Left ventricle myocardium inferior (tissue), 1 donor: ENCODE data around the gene RERE. TPM values are rescaled to one million over a fixed set of nuclear protein-coding genes. Genes with fewer than 3 reads are reported as not detected.
A peak's percentile ranks its signal among the peaks of the same experiment; 100 is the strongest.

Source experiments
- DNase-seq: peaks from one replicate; pipeline ENCODE4 v3.0.0-alpha.2; 2020
- H3K27ac ChIP-seq: fragments of 200-600 bp; replicated peaks from 2 replicates; pipeline ENCODE4 v1.8.0; 2021
- H3K27me3 ChIP-seq: fragments of 200-600 bp; 2 replicates; pipeline ENCODE4 v1.8.0; 2021; ENCODE audit warnings: low read depth
- H3K36me3 ChIP-seq: fragments of 200-600 bp; 2 replicates; pipeline ENCODE4 v1.8.0; 2021
- H3K4me1 ChIP-seq: fragments of 200-600 bp; 2 replicates; pipeline ENCODE4 v1.8.0; 2021
- H3K4me3 ChIP-seq: fragments of 200-600 bp; 2 replicates; pipeline ENCODE4 v1.8.0; 2021; ENCODE audit warnings: mild to moderate bottlenecking, moderate library complexity
- H3K9me3 ChIP-seq: fragments of 200-600 bp; replicated peaks from 2 replicates; pipeline ENCODE4 v1.8.0; 2021
- CTCF ChIP-seq: fragments of 200-600 bp; IDR thresholded peaks from 2 replicates; pipeline ENCODE4 v1.8.0; 2021; ENCODE audit warnings: antibody characterized with exemption, mild to moderate bottlenecking, borderline replicate concordance
- intact Hi-C: fragments of 100-400 bp; cut with micrococcal nuclease; formaldehyde crosslinking; loops from one replicate; pipeline ENCODE4 v1.11.0; 2022
- long read RNA-seq: library from polyadenylated mRNA; unstranded; transcript quantifications from one replicate; pipeline ENCODE4 v2.0.0, GENCODE V29; 2021
- total RNA-seq: library from RNA; stranded (reverse); fragmentation: NEBNext Ultra II Directional; extraction: Animal tissue kit (Norgen Biotek cat#: 25700); gene quantifications from one replicate; pipeline ENCODE4 v1.2.1, GENCODE V29; 2021
- donor health status: DM: no; HTN: yes; CAD: no; lungs with severe emphysema.

Gene RERE
- 141 TPM for total RNA-seq
- long read RNA-seq, partial matches to known transcripts, result 84 of 112 reads
- long read RNA-seq, other reads (novel, unspliced or antisense), result 28 of 112 reads

GRCh38 chr1:8817412-8818324 is at the start of gene RERE:
TSS of gene RERE (minus strand) at chr1:8817640.
- intact Hi-C loops, result no loop called here
- H3K4me1 ChIP-seq, result peaks cover 68% of the 10 kb centered on the region

GRCh38 chr1:8866792-8867415 is 49.5 kb upstream of the RERE start:
- TF ChIP-seq CTCF, result no peak
- Histone ChIP-seq H3K4me3 (no peak overlapping the region), H3K36me3 (peaks cover 100% of the 10 kb centered on the region), H3K27me3 (no peaks in the 10 kb centered on the region), H3K9me3 (no peaks in the 10 kb centered on the region), H3K4me1 (peaks cover 4% of the 10 kb centered on the region), H3K27ac (no peak overlapping the region)
- DNase-seq, result no peak
- intact Hi-C loops, result no loop called here

More at GRCh38 chr1:8817412-8818324, at the start of gene RERE:
- H3K4me3 ChIP-seq, result peak within 1 kb of the TSS; percentile 96
- TF ChIP-seq CTCF, result peak; percentile 30
- H3K27me3 ChIP-seq, result no peaks in the 10 kb centered on the region
- H3K27ac ChIP-seq, result peak within 1 kb of the TSS; percentile 98
- H3K9me3 ChIP-seq, result no peaks in the 10 kb centered on the region
- DNase-seq, result peak; percentile 94
- no peaks in the 10 kb centered on the region for H3K36me3 ChIP-seq

GRCh38 chr1:8866173-8866791 is 48.8 kb upstream of the RERE start:
- H3K27ac ChIP-seq, result no peak overlapping the region
- H3K4me1 ChIP-seq, result no peaks in the 10 kb centered on the region
- intact Hi-C loops, result no loop called here
- TF ChIP-seq CTCF, result no peak
- H3K27me3 ChIP-seq, result no peaks in the 10 kb centered on the region
- H3K9me3 ChIP-seq, result no peaks in the 10 kb centered on the region
- no peak for DNase-seq
- H3K4me3 ChIP-seq, result no peak overlapping the region
- peaks cover 100% of the 10 kb centered on the region for H3K36me3 ChIP-seq

GRCh38 chr1:8864713-8865344 is 47.4 kb upstream of the RERE start:
- no peak overlapping the region for H3K4me3 ChIP-seq
- no peak for DNase-seq
- peaks cover 100% of the 10 kb centered on the region for H3K36me3 ChIP-seq
- no peak for TF ChIP-seq CTCF
- H3K9me3 ChIP-seq, result no peaks in the 10 kb centered on the region
- peaks cover 5% of the 10 kb centered on the region for H3K4me1 ChIP-seq
- H3K27ac ChIP-seq, result no peak overlapping the region
- intact Hi-C loops, result no loop called here
- H3K27me3 ChIP-seq, result no peaks in the 10 kb centered on the region

- Histone ChIP-seq H3K27me3 (no peaks in the 10 kb centered on the region), H3K36me3 (peaks cover 90% of the 10 kb centered on the region), H3K4me3 (no peak overlapping the region), H3K27ac (no peak overlapping the region), H3K4me1 (peaks cover 15% of the 10 kb centered on the region), H3K9me3 (no peaks in the 10 kb centered on the region)
- TF ChIP-seq CTCF, result no peak
- no peak for DNase-seq
- intact Hi-C loops, result no loop called here
These were observed 46.4 kb upstream of the RERE start for GRCh38 chr1:8863794-8864233.
